ENCODE results near the gene PPP4R3A. TPM values are rescaled to one million over a fixed set of nuclear protein-coding genes. Genes with fewer than 3 reads are reported as not detected.
"Not testable (repeated sequence)": the region's sequence is repeated elsewhere in the genome, so short reads cannot be mapped to it uniquely, and the experiment has no call there.

PPP4R3A gene
- total RNA-seq, 1 experiment from 2014 or later = 24.5 TPM

- in situ Hi-C loops (cut with HindIII; ENCODE audit: low pct_unique_long_range_greater_than_20kb, low sequenced_read_pairs) = no loop called here
- peak; percentile 39 for DNase-seq (ENCODE audit: low read depth)
Observed at GRCh38 chr14:91509083-91509877, 830 bp downstream of the PPP4R3A start.

GRCh38 chr14:91508105-91508504 is 2.0 kb downstream of the PPP4R3A start:
- in situ Hi-C loops (cut with HindIII; ENCODE audit: low pct_unique_long_range_greater_than_20kb, low sequenced_read_pairs) = no loop called here
- DNase-seq (ENCODE audit: low read depth) = no peak

GRCh38 chr14:91506226-91506625 is 3.9 kb downstream of the PPP4R3A start:
- in situ Hi-C loops (cut with HindIII; ENCODE audit: low pct_unique_long_range_greater_than_20kb, low sequenced_read_pairs) = no loop called here
- DNase-seq (ENCODE audit: low read depth) = no peak

DNA sequence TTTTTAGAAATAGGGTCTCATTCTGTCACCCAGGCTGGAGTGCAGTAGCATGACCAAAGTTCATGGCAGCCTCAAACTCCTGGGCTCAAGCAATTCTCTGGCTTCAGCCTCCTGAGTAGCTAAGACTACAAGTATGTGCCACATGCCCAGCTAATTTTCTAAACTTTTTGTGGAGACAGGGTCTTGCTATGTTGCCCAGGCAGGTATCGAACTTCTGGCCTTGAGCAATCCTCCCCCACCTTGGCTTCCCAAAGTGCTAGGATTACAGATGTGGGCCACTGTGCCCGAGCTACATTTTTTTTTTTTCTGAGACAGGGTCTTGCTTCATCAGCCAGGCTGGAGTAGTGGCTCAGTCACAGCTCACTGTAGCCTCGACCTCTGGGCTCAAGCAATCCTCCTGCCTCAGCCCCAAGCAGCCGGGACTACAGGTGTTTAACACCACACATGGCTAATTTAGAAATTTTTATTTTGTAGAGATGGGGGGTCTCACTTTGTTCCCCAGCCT is 7.1 kb downstream of the PPP4R3A start:
- in situ Hi-C loops (cut with HindIII; ENCODE audit: low pct_unique_long_range_greater_than_20kb, low sequenced_read_pairs) = no loop called here
- no peak for DNase-seq (ENCODE audit: low read depth)

DNA sequence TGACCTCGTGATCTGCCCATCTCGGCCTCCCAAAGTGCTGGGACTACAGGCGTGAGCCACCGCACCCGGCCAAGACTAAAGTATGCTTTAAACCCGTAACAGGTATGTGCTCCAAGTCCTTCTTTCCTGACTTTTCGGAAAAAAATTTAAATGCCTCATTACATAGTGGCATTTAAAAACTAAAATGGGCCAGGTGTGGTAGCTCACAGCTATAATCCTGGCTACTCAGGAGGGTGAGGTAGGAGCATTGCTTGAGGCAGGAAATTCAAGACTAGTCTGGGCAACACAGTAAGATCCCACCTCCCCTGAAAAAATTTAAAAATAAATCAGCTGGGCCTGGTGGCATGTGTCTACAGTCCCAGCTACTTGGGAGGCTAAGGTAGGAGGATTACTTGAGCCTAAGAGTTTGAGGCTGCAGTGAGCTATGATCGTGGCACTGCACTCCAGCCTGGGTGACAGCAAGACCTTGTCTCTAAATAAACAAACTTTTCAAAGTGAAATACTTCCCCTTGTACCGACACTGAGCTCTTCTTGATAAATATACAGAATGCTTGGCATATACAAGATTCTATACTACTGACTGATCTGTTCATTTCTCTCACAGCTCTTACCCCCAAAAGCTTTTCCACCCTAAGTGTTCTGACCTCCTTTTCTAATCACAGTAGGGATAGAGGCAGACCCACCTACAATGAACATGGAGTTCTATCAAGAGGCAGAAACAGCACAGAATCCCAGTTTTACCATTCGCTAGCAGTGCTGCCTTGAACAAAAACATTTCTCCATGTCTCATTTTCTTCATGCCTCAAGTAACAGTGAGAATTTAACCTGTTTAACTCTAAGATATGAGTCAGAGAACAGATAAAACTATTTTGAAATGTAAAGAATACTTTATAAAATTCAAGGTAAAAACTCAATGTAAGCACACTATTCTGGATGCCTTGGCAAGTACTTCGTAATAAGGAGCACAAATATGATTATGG is 7.9 kb downstream of the PPP4R3A start:
- no peak for DNase-seq (ENCODE audit: low read depth)
- in situ Hi-C loops (cut with HindIII; ENCODE audit: low pct_unique_long_range_greater_than_20kb, low sequenced_read_pairs) = no loop called here

- in situ Hi-C loops (cut with HindIII; ENCODE audit: low pct_unique_long_range_greater_than_20kb, low sequenced_read_pairs) = no loop called here
Observed at GRCh38 chr14:91501348-91501747, 8.8 kb downstream of the PPP4R3A start.

DNA sequence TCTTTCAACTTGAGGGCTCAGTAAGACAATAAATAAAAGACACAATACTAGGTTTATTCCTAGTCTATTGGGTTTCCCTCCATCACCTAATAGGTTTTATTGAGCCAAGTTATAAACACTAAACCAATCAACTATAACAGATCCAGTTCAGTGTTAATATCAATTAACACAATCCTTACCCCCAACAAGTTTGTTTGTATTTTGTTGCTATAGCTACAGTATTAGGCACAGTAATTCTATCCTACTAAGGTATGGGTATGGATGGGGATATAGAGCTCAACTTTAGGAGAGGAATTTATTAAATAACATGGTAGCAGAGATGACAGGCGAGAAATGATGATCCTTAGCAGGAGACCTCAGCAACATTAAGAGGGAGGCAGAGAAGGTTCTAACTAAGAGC is 13.3 kb downstream of the PPP4R3A start:
- peak; percentile 54 for DNase-seq (ENCODE audit: low read depth)
- in situ Hi-C loops (cut with HindIII; ENCODE audit: low pct_unique_long_range_greater_than_20kb, low sequenced_read_pairs) = no loop called here

More at GRCh38 chr14:91501348-91501747, 8.8 kb downstream of the PPP4R3A start:
- no peak for DNase-seq (ENCODE audit: low read depth)

GRCh38 chr14:91494392-91495065 is 15.6 kb downstream of the PPP4R3A start:
- in situ Hi-C loops (cut with HindIII; ENCODE audit: low pct_unique_long_range_greater_than_20kb, low sequenced_read_pairs); DNase-seq (ENCODE audit: low read depth): not testable (repeated sequence)

DNA sequence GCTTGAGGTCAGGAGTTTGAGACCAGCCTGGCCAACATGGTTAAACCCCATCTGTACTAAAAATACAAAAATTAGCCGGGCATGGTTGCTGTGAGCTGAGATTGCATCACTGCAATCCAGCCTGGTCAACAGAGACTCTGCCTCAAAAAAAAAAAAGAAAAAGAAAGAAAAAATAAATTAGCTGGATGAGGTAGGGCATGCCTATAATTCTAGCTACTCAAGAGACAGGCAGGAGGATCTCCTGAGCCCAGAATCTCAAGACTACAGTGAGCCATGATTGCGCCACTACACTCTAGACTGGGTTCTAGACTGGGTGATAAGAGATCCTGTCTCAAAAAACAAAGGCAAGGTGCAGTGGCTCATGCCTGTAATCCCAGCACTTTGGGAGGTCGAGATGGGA is 16.9 kb downstream of the PPP4R3A start:
- in situ Hi-C loops (cut with HindIII; ENCODE audit: low pct_unique_long_range_greater_than_20kb, low sequenced_read_pairs) = no loop called here
- no peak for DNase-seq (ENCODE audit: low read depth)

GRCh38 chr14:91484744-91485143 is 25.4 kb downstream of the PPP4R3A start:
- in situ Hi-C loops (cut with HindIII; ENCODE audit: low pct_unique_long_range_greater_than_20kb, low sequenced_read_pairs) = no loop called here
- DNase-seq (ENCODE audit: low read depth) = no peak

DNA sequence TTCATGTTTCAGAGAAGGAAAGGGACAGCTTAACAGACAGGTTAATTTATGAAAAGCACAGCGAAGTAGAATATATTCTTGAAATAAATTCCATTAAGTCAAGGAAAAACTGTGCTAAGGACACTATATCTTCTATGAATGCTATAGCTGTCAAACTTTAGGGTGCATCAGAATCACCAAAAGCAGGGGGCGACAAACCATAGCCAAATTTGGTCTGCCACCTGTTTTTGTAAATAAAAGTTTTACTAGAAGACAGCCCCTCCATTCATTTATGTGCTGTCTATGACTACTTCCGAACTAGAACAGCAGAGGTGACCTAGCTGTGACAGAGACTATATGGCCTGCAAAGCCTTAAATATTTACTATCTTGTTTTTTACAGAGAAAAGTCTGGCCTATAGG is 25.9 kb downstream of the PPP4R3A start:
- in situ Hi-C loops (cut with HindIII; ENCODE audit: low pct_unique_long_range_greater_than_20kb, low sequenced_read_pairs) = no loop called here
- DNase-seq (ENCODE audit: low read depth) = no peak

- DNase-seq (ENCODE audit: low read depth) = no peak
- in situ Hi-C loops (cut with HindIII; ENCODE audit: low pct_unique_long_range_greater_than_20kb, low sequenced_read_pairs) = no loop called here
Observed at GRCh38 chr14:91482263-91483013, 27.7 kb downstream of the PPP4R3A start.

GRCh38 chr14:91477388-91477787 is 32.7 kb downstream of the PPP4R3A start:
- no peak for DNase-seq (ENCODE audit: low read depth)
- in situ Hi-C loops (cut with HindIII; ENCODE audit: low pct_unique_long_range_greater_than_20kb, low sequenced_read_pairs) = no loop called here

- in situ Hi-C loops (cut with HindIII; ENCODE audit: low pct_unique_long_range_greater_than_20kb, low sequenced_read_pairs) = no loop called here
Observed at GRCh38 chr14:91473046-91473445, 37.1 kb downstream of the PPP4R3A start.

DNA sequence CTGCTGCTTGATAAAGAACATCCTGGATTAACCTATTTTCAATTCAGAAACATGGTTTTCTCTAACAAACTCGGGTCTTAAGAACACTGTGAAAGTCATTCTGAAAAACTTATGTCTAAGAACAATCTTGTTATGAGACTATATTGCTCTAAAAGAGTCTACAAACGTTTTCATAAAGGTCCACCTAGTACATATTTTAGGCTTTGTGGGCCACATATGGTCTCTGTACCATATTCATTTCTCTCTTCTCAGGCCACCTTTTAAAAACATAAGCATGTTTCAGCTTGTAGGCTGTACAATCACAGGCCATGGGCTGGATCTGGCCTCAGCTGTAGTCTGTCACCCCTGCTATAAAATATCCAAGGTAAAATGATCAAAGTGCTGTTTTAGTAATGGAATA is 39.9 kb downstream of the PPP4R3A start:
- in situ Hi-C loops (cut with HindIII; ENCODE audit: low pct_unique_long_range_greater_than_20kb, low sequenced_read_pairs) = no loop called here
- DNase-seq (ENCODE audit: low read depth) = no peak

More at GRCh38 chr14:91473046-91473445, 37.1 kb downstream of the PPP4R3A start:
- DNase-seq (ENCODE audit: low read depth) = no peak

- peak; percentile 28 for DNase-seq (ENCODE audit: low read depth)
- in situ Hi-C loops (cut with HindIII; ENCODE audit: low pct_unique_long_range_greater_than_20kb, low sequenced_read_pairs) = no loop called here
Observed at GRCh38 chr14:91466192-91466591, 43.9 kb downstream of the PPP4R3A start.

- in situ Hi-C loops (cut with HindIII; ENCODE audit: low pct_unique_long_range_greater_than_20kb, low sequenced_read_pairs) = no loop called here
- no peak for DNase-seq (ENCODE audit: low read depth)
Observed at GRCh38 chr14:91464615-91465205, 45.4 kb downstream of the PPP4R3A start.

Measured in Caki2 (cell line).